G401 (cell line): ENCODE results near the gene KRT24. TPM values are rescaled to one million over a fixed set of nuclear protein-coding genes. Genes with fewer than 3 reads are reported as not detected.
"Not testable (repeated sequence)": the region's sequence is repeated elsewhere in the genome, so short reads cannot be mapped to it uniquely, and the experiment has no call there.

ENCODE experiments used
- DNase-seq: peaks from one replicate; pipeline ENCODE4 v3.0.0-alpha.2; 2015; ENCODE audit warnings: low spot score
- in situ Hi-C: cut with HindIII; loops from 2 replicates; pipeline ENCODE4 v1.10.0; 2016; ENCODE audit warnings: low sequenced_read_pairs, mixed read lengths
- total RNA-seq: library from RNA; depleted of rRNA; stranded (reverse); fragments of >200 nt; shearing (Covaris generic); gene quantifications from 2 replicates; pipeline ENCODE4 v1.2.3, GENCODE V29; 2014; rRNA removed

Gene KRT24
- total RNA-seq = not detected in 2 replicates

DNA sequence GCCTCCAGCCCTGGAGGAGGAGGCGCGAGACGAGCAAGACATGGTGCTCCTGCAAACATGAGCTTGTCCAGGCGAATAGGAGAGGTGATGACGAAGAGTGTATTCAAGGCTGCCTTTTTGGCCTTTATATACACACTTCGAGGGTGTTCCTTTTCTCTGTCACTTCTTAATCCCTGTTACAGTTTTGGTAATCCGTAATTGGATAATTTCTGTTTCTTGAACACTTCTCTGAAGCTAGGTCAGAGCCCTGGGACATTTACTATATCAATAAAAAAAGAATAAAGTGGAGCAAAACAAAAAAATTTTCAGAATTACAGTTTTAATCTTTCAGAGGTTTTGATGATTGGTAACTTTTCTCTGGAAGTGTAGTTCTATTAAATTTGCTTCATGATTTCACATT, at the start of gene KRT24:
KRT24 (minus strand) TSS at position 101 of the 400 bp plus-strand sequence; CDS start at position 42, 59 bp downstream.
- in situ Hi-C loops = no loop called here
- DNase-seq = no peak

DNA sequence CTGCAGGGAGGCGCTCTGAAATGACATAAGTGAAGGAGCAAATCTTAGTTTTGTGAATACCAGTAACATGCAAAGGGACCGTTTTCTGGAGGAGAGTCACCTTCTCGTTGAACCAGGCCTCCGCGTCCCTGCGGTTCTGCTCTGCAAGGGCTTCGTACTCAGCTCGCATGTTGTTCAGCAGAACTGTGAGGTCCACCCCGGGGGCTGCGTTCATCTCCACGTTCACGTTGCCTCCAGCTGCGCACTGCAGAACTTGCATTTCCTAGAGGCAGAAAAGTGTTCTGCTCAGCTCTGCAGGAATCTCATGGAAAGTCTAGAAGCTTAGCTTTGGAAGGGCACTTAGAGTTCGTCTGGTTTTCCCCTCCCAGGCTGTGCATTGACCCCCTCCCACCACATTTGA, 47.5 kb upstream of the KRT24 start:
- DNase-seq = no peak
- in situ Hi-C loops = no loop called here

DNA sequence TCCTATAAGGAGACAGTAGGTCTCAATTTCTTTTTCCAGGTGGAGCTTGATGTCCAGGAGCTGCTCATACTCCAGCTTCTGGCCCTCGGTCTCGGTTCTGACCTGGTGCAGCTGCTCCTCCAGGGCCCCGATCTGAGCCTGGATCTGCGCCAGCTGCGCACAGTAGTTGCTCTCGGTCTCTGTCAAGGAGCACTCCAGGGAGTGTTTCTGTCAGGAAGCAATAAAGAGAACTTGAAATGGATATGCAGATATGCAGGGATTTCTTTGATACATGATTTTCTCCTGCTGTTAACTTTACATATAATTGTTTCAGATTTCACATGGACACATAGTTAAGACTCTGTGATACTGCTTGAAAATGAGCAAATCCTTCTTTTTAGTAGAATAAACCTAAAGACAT, 46.8 kb upstream of the KRT24 start:
- DNase-seq = no peak
- in situ Hi-C loops = no loop called here

DNA sequence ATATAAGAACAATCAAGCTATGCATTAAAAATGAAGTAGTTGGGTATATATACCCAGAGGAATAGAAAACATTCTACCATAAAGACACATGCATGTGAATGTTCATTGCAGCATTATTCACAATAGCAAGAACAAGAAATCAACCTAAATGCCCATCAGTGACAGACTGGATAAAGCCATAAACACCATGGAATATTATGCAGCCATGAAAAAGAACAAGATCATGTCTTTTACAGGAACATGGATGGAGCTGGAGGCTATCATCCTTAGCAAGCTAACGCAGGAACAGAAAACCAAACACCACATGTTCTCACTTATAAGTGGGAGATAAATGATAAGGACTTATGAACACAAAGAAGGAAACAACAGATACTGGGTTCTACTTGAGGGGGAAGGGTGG, 45.1 kb upstream of the KRT24 start:
- in situ Hi-C loops = not testable (repeated sequence)

DNA sequence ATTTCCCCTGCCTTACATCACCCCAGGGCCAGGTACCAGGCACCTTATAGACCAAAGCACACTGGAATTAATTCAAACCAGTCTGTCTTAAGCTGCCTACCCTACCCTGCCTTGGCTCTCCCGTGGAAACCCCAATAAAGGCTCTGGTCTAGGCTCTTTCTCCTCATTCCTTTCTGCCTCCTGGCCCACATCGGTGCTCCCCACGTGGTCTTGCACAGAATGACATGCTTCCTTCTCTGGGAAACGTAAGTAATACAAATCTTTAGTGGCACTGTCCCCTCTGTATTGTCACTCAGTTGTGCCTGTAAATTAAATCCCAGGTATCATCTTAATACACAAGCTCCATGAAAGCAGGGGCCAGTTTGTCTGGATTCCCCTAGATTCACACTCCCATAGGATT, 35.0 kb upstream of the KRT24 start:
- no peak for DNase-seq
- in situ Hi-C loops = no loop called here

More for the DNA sequence above, 45.1 kb upstream of the KRT24 start:
- DNase-seq = not testable (repeated sequence)

DNA sequence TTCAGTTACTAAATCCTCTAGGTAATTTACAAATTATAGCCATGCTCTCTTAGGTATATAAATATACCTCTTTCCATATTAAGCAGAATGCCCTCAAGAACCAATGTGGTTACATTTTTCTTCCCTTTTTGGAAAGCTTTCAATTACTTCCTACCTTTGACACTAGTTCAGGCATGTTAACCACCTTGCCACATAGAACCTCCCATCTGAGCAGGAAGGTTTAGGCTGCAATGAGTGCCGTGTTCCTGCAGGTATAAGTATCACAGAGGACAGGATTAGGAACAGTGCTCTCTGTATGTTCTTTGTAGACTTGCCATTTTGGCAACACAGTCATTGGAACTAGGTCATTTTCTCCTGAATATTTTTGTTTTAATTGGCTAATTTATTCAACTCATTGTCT, 31.5 kb upstream of the KRT24 start:
- DNase-seq = no peak
- in situ Hi-C loops = no loop called here

- no peak for DNase-seq
- in situ Hi-C loops = no loop called here
Observed at GRCh38 chr17:40734018-40734417, 30.5 kb upstream of the KRT24 start.

GRCh38 chr17:40730970-40731369, 27.4 kb upstream of the KRT24 start:
- DNase-seq = no peak
- in situ Hi-C loops = no loop called here

GRCh38 chr17:40727447-40728231, 24.1 kb upstream of the KRT24 start:
- no peak for DNase-seq
- in situ Hi-C loops = no loop called here

DNA sequence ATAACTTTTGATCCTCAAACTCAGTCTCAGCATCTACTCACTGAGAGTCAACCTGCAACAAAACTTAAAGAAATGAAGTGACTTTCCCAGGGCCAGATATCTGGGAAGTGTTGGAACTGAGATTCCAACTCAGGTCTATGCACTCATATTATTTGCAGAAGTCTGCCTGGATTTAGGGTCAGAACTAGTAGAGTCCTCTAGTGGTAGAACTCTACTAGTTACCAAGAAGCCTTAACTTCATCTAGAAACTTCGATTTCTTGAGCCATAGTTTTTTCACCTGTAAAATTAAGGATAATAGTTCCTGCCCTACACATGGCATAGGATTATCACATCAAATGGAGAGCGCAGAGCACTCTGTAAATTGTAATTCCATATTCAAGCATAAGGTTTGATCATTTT, 23.4 kb upstream of the KRT24 start:
- in situ Hi-C loops = no loop called here
- DNase-seq = peak; percentile 34

- in situ Hi-C loops = no loop called here
- DNase-seq = no peak
Observed at GRCh38 chr17:40724656-40725055, 21.1 kb upstream of the KRT24 start.

DNA sequence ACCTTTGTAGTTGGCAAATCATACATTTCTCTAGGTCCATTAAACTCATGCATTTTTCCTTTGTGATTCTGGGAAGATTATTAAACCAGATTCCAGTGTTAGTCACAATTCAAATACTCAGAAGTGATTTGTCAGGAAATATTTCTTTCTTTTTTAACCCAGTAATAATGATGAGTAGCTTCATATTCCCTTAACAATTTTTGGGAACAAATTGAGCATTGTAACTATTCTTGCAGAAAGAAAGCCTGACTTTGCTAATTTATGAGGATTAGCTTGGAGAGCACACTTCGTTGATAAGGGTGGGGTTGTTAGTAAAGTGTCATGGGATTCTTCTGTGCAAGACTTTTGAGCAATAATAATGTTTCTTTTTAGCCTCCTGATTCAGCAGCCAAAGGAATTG, 18.7 kb upstream of the KRT24 start:
- no peak for DNase-seq
- in situ Hi-C loops = no loop called here

DNA sequence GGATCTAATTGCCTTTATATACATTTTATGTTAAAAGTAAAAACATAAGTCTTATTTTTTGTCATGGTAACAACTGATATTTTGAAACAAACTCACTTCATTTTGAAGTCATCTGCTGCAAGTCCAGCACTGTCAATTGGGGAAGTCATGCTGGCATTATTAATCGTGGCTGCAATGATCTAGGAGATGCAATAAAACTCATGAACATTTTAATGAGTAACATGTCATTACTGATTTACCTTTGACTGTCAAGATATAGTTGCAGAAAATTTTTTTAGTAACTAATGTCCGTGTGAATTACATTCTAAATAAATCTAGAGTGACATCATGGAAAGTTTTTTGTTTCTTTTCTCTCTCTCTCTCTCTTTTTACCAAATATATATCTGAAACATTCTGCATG, 17.3 kb upstream of the KRT24 start:
- in situ Hi-C loops = no loop called here
- DNase-seq = no peak

DNA sequence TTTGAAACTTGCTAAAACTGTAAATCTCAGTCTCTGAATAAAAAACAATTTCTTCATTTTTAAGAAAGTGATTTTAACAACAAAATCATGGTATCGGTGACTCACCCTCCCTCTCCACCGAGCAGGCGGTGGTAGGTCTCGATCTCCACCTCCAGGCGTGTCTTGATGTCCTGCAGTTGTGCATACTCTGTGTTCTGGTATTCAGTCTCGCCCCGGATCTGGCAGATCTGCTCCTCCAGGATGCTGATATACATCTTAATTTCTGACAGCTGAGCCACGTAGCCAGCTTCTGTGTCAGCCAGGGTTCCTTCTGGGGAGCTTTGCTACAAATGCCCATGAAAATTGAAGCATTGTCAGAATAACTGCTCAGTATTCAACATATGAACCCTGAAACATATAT, 15.4 kb upstream of the KRT24 start:
- in situ Hi-C loops = no loop called here
- no peak for DNase-seq

GRCh38 chr17:40717776-40718175, 14.2 kb upstream of the KRT24 start:
- DNase-seq = no peak
- in situ Hi-C loops = no loop called here

DNA sequence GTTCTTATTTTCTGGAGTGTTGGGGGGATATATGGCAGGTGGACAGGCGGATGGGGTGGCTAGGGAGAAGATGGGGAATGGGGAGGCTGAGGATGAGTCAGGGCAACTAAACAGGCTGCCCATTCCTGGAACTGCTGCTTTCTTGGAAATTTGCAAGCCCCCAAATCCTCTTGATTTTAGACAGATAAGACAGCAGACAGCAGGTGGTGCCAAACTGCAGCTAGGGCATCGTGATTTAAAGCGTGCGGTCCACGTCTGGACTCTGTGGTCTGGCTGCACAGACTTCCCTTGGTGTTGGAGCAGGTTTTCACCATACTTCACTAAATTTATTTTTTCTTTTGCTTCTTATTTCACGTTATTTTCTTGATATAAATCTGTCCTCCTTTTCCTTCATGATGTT, 10.9 kb upstream of the KRT24 start:
- no peak for DNase-seq
- in situ Hi-C loops = no loop called here

DNA sequence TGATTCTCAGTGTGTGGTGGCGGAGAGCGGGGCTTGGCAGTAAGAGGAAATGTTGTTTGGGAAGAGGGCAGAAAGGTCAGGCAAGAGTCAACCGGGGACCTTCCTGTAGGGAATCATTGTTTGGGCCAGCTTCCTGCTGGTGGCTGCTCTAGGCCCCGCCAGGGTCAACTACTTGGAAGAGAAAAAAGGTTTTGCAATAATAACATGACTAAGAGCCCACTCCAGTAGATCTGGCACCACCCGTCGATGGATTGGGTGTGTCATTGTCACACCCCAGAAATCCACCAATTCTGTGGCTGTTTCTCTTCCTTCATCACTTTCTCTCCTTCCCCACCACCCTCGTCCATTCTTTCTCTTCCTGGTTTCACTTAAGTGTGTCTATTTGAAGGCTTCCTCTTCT, 4.2 kb upstream of the KRT24 start:
- in situ Hi-C loops = no loop called here
- DNase-seq = no peak

DNA sequence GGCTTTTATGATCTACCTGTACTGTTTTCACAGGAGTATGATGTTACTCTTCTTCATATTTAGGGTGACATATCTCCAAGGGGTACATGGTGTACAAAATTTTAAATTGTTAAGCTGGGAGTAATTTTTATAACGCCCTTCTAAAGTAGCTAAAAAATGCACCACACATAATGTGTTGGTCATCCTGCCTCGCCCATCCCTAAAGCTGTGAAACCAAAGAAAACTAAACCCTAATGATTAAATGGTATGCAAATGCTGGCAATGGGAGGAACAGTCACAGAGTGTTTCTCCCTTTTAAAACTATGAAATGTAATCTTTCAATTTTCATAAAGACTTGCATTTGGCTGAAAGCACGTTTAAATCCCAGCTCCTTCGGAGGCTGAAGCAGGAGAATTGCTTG, 2.0 kb upstream of the KRT24 start:
- in situ Hi-C loops = no loop called here
- DNase-seq = no peak

DNA sequence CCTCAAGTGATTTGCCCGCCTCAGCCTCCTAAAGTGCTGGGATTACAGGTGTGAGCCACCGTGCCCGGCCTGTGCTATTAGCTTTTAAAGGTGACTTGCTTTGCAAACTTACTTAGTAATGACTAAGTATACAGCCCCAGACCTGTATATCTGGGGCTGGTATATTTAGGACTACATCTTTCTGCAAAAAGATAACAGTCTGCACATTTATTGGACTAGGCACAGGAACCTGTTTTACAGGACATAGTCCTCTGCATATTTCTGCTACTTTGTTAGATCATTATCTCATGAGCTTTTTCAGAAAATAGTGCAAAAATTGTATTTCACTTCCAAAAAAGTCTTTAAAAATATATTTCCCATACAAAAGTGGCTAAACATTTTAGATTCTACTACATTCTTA, 1.3 kb downstream of the KRT24 start:
- DNase-seq = no peak
- in situ Hi-C loops = no loop called here

- peak; percentile 30 for DNase-seq
- in situ Hi-C loops = no loop called here
Observed at GRCh38 chr17:40699853-40700252, 3.7 kb downstream of the KRT24 start.

- in situ Hi-C loops = no loop called here
- peak; percentile 57 for DNase-seq
Observed at GRCh38 chr17:40699371-40699770, 4.2 kb downstream of the KRT24 start.
